ENCODE results near the gene TECTA. TPM values are rescaled to one million over a fixed set of nuclear protein-coding genes. Genes with fewer than 3 reads are reported as not detected.

TECTA gene
- polyA plus RNA-seq, 1 donor (not counting 4 experiments of a cell fraction or from before 2014, with no cell fraction given) = 0.17 TPM

DNA sequence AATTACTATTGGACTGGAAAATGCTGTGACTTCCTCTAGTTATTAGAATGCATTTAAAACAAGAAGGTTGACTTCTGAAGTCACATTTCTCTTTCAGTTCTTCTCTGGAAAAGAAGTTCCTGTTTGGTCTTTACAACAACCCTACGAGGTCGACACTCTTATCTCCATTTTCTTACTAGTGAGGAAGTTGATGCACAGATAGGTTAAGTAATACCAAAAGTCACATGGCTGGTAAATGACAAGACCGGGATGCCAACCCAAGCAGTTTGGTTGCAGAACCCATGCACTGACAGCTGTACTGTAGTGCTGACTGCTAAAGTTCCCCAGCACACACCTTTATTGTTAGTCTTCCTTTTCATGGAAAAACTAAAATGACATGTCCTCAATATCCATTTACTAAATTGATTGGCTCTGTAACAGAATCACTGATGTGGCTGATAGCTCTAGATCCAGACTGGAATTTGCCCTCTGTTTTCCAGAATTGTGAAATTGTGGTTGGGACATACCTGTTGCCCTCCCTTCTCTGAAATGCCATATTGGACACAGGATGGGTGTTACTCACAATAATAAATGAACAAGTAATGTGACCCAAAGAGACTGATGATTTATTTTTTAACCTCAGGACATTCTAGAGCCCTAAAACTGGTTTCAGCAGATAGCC, 9.4 kb upstream of the TECTA start:
- H3K9me3 ChIP-seq (ENCODE audit: control insufficient read depth, low read depth, low read length) = no peaks in the 10 kb centered on the region
- no peak overlapping the region for H3K4me3 ChIP-seq (ENCODE audit: control insufficient read depth in 2 of 3, extremely low read depth in 1 of 3, insufficient read depth in 2 of 3, low read depth in 1 of 3, low read length in 3 of 3)
- no peaks in the 10 kb centered on the region for H4K20me1 ChIP-seq (ENCODE audit: control insufficient read depth, extremely low read depth, insufficient read depth, low read length)
- TF ChIP-seq EZH2 (IDR thresholded peaks at IDR 0.05; ENCODE audit: low read length) = no peak
- TF ChIP-seq, protein P1, sequence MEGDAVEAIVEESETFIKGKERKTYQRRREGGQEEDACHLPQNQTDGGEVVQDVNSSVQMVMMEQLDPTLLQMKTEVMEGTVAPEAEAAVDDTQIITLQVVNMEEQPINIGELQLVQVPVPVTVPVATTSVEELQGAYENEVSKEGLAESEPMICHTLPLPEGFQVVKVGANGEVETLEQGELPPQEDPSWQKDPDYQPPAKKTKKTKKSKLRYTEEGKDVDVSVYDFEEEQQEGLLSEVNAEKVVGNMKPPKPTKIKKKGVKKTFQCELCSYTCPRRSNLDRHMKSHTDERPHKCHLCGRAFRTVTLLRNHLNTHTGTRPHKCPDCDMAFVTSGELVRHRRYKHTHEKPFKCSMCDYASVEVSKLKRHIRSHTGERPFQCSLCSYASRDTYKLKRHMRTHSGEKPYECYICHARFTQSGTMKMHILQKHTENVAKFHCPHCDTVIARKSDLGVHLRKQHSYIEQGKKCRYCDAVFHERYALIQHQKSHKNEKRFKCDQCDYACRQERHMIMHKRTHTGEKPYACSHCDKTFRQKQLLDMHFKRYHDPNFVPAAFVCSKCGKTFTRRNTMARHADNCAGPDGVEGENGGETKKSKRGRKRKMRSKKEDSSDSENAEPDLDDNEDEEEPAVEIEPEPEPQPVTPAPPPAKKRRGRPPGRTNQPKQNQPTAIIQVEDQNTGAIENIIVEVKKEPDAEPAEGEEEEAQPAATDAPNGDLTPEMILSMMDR (optimal IDR thresholded peaks at IDR 0.05 in 1 of 3, IDR thresholded peaks at IDR 0.05 in 1 of 3, conservative IDR thresholded peaks at IDR 0.05 in 1 of 3; ENCODE audit: extremely low read depth in 1 of 3, insufficient read depth in 2 of 3, low read length in 3 of 3) = no peak
- DNase-seq (ENCODE audit: low read depth, low spot score) (no peak), FAIRE-seq (no peak)
- no peak overlapping the region for H2AFZ ChIP-seq (ENCODE audit: control insufficient read depth, low read length)
- H3K27me3 ChIP-seq (ENCODE audit: control insufficient read depth, extremely low read depth, insufficient read depth, low read length) = no peaks in the 10 kb centered on the region
- peaks cover 0 to 2% of the 10 kb centered on the region in 2 experiments for H3K36me3 ChIP-seq (ENCODE audit: control insufficient read depth in 2 of 2, extremely low read depth in 1 of 2, insufficient read depth in 2 of 2, low read length in 2 of 2)
- no peak overlapping the region for H3K4me2 ChIP-seq (ENCODE audit: control insufficient read depth, extremely low read depth, insufficient read depth, low read depth, low read length)
- no peak overlapping the region for H3K9ac ChIP-seq (ENCODE audit: control insufficient read depth, extremely low read depth, insufficient read depth, low read length)
- H3K27ac ChIP-seq (ENCODE audit: control insufficient read depth, insufficient read depth, low read length) = no peak overlapping the region
- no peaks in the 10 kb centered on the region for H3K4me1 ChIP-seq (ENCODE audit: control insufficient read depth, extremely low read depth, insufficient read depth, low read length)
- dilution Hi-C loops (cut with MboI; ENCODE audit: extremely low pct_ligation_motif_present, low sequenced_read_pairs) = no loop called here
- H3K9me1 ChIP-seq (ENCODE audit: control insufficient read depth, extremely low read depth, insufficient read depth, low read length) = no peaks in the 10 kb centered on the region
- H3K79me2 ChIP-seq (ENCODE audit: control insufficient read depth, insufficient read depth, low read length) = no peaks in the 10 kb centered on the region

DNA sequence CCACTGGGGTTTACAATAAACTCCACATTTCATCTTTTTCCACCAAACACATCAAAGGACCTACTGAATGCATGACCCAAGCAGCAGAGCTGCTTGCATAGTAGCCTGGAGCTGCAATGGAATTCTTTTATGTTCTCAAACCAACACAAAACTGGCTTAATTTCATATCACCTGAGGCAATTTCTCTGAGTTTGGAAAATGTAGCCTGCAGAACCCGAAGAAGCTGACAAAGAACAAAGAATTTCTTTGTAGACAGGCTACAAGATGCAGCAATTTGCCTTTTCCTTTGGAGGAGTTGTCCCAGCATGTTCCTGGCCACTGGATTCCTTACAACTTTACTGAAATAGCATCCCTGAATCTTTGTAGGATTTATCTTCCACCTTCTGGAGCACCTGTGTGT, 5.5 kb upstream of the TECTA start:
- Histone ChIP-seq H3K36me3 (ENCODE audit: control insufficient read depth in 2 of 2, extremely low read depth in 1 of 2, insufficient read depth in 2 of 2, low read length in 2 of 2) (no peaks in the 10 kb centered on the region), H3K4me1 (ENCODE audit: control insufficient read depth, extremely low read depth, insufficient read depth, low read length) (no peaks in the 10 kb centered on the region), H3K4me2 (ENCODE audit: control insufficient read depth, extremely low read depth, insufficient read depth, low read depth, low read length) (no peak overlapping the region), H3K9me3 (ENCODE audit: control insufficient read depth, low read depth, low read length) (no peaks in the 10 kb centered on the region), H2AFZ (ENCODE audit: control insufficient read depth, low read length) (no peak overlapping the region), H3K79me2 (ENCODE audit: control insufficient read depth, insufficient read depth, low read length) (no peaks in the 10 kb centered on the region), H3K4me3 (ENCODE audit: control insufficient read depth in 2 of 3, extremely low read depth in 1 of 3, insufficient read depth in 2 of 3, low read depth in 1 of 3, low read length in 3 of 3) (no peak overlapping the region), H3K27me3 (ENCODE audit: control insufficient read depth, extremely low read depth, insufficient read depth, low read length) (no peaks in the 10 kb centered on the region), H3K9ac (ENCODE audit: control insufficient read depth, extremely low read depth, insufficient read depth, low read length) (no peak overlapping the region), H3K9me1 (ENCODE audit: control insufficient read depth, extremely low read depth, insufficient read depth, low read length) (no peaks in the 10 kb centered on the region), H3K27ac (ENCODE audit: control insufficient read depth, insufficient read depth, low read length) (no peak overlapping the region), H4K20me1 (ENCODE audit: control insufficient read depth, extremely low read depth, insufficient read depth, low read length) (no peaks in the 10 kb centered on the region)
- DNase-seq (ENCODE audit: low read depth, low spot score) = no peak
- dilution Hi-C loops (cut with MboI; ENCODE audit: extremely low pct_ligation_motif_present, low sequenced_read_pairs) = no loop called here
- FAIRE-seq = no peak
- TF ChIP-seq EZH2 (IDR thresholded peaks at IDR 0.05; ENCODE audit: low read length) = no peak
- TF ChIP-seq, protein P1 (optimal IDR thresholded peaks at IDR 0.05 in 1 of 3, IDR thresholded peaks at IDR 0.05 in 1 of 3, conservative IDR thresholded peaks at IDR 0.05 in 1 of 3; ENCODE audit: extremely low read depth in 1 of 3, insufficient read depth in 2 of 3, low read length in 3 of 3) = no peak
